GM19193 (cell line): ENCODE results near the gene ST3GAL4.

ENCODE experiments used
- POLR2A ChIP-seq: IDR thresholded peaks from 4 replicates; pipeline ENCODE4 v1.6.1; 2011; ENCODE audit not compliant: insufficient read depth, insufficient read length; ENCODE audit errors: extremely low read depth

The ST3GAL4 gene

GRCh38 chr11:126461996-126462395, 106.5 kb downstream of the ST3GAL4 start:
- no peak for TF ChIP-seq POLR2A

DNA sequence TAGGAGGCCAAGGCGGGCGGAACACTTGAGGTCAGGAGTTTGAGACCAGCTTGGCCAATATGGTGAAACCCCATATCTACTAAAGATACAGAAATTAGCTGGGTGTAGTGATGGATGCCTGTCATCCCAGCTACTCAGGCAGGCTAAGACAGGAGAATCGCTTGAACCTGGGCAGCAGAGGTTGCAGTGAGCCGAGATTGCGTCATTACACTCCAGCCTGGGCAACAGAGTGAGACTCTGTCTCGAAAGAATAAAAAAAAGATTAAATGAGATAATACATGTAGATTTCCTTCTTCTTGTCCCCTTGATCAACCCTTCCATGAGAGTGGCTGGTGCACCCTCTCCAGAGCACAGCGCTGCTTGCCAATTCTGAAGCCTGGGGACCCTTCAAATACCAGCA, 106.9 kb downstream of the ST3GAL4 start:
- no peak for TF ChIP-seq POLR2A
